ENCODE data around the gene KCNMA1. TPM values are rescaled to one million over a fixed set of nuclear protein-coding genes. Genes with fewer than 3 reads are reported as not detected.

Gene KCNMA1
- total RNA-seq, 1 experiment from 2014 or later, result 0.08 TPM

DNA sequence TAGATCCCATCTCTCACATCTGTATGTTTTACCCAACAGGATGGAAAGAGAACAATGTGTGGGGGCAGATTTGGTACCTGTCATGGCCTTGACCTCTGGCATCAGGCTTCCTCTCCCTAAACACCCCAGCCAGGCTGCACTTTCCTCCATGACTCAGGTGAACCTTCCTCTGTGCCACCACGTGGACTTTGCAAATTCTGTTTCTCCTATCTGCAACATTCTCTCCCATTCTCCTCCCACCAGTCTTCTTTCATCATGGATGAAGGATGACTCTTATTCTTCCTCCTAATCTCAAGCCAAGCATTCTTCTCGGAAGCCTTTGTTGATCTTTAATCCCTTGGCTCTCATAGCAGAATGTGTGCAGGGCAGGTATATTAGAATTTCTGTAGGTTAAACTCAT is 355.4 kb downstream of the KCNMA1 start:
- DNase-seq (ENCODE audit: low spot score), result no peak

DNA sequence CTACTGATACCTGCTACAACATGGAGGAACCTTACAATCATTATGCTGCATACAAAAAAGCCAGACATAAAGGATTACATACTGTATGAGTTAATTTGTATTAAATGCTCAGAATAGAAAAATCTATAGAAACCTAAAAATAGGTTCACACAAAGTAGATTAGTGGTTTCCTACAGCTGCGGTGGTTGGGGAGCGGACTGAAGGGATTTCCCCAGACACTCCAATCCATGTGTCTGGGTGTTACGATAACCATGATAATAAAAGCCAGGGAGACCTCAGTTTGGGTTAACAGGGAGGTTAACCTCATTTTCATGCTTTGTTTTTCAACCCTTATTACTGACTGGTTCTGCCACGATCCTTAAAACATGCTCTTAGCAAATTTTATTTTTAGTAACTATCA is 355.9 kb downstream of the KCNMA1 start:
- no peak for DNase-seq (ENCODE audit: low spot score)

GRCh38 chr10:77279207-77279606 is 358.4 kb downstream of the KCNMA1 start:
- no peak for DNase-seq (ENCODE audit: low spot score)

GRCh38 chr10:77274046-77274795 is 363.4 kb downstream of the KCNMA1 start:
- DNase-seq (ENCODE audit: low spot score), result no peak

GRCh38 chr10:77269163-77269562 is 368.4 kb downstream of the KCNMA1 start:
- no peak for DNase-seq (ENCODE audit: low spot score)

- DNase-seq (ENCODE audit: low spot score), result no peak
Measured at GRCh38 chr10:77268721-77269120, 368.9 kb downstream of the KCNMA1 start.

GRCh38 chr10:77267703-77268675 is 369.6 kb downstream of the KCNMA1 start:
- DNase-seq (ENCODE audit: low spot score), result no peak

DNA sequence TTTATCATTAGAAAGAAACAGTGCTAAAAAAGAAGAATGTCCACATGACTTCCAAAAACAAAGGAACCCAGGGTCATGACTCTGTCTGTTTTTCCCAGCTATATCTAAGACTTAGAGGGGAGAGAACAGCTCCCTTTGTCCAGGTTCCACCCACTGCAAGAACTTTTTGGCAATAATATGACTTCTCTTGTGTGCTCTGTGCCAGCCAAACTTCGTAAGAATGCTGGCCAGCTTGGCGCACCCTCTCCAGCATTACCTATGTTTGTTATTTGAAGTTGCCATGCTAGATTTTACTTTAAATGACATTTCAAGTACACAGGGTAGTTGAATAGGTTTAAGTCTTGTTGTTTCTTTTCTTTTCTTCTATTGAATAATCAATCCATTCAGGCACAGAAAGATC is 371.4 kb downstream of the KCNMA1 start:
- no peak for DNase-seq (ENCODE audit: low spot score)

GRCh38 chr10:77264527-77264926 is 373.1 kb downstream of the KCNMA1 start:
- DNase-seq (ENCODE audit: low spot score), result no peak

DNA sequence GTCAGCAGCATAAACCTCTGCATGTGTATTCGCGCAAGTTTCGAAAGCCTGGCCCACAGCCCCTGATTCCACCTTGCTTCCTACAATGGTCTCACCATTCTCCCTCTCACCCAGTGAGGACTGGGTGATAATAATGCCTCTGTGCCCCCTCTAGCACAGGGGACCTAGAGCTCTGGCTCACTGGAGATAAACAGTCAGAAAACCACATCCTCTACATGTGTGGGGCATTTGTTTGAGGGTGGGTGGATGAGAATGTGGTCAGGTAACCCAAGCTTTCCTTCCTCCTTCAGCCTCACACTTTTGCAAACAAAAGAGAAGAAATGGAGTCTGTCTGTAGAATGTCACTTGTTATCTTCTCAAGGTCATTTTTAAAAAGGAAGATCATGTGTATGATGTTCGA is 373.5 kb downstream of the KCNMA1 start:
- no peak for DNase-seq (ENCODE audit: low spot score)

- DNase-seq (ENCODE audit: low spot score), result no peak
Measured at GRCh38 chr10:77263700-77264099, 373.9 kb downstream of the KCNMA1 start.

DNA sequence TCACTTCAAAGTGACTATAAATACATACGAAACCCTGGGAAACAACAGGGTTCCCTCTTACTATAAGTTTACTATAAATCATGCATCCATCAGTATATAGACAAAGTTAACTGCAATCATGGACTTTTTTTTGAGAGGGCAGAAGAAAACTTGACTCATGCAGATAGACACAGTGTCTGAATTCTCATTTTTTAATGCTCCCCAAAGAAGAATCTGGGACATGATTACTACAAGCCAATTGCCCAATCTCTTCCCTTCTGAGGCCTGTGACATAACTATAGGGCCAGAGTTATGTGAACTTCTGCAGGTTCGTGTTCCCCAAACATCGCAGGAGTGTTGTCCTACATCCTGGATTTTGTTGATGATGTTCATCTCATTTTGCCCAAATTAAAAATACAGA is 376.5 kb downstream of the KCNMA1 start:
- DNase-seq (ENCODE audit: low spot score), result no peak

GRCh38 chr10:77259171-77259874 is 378.3 kb downstream of the KCNMA1 start:
- no peak for DNase-seq (ENCODE audit: low spot score)

- no peak for DNase-seq (ENCODE audit: low spot score)
Measured at GRCh38 chr10:77256346-77256745, 381.3 kb downstream of the KCNMA1 start.

DNA sequence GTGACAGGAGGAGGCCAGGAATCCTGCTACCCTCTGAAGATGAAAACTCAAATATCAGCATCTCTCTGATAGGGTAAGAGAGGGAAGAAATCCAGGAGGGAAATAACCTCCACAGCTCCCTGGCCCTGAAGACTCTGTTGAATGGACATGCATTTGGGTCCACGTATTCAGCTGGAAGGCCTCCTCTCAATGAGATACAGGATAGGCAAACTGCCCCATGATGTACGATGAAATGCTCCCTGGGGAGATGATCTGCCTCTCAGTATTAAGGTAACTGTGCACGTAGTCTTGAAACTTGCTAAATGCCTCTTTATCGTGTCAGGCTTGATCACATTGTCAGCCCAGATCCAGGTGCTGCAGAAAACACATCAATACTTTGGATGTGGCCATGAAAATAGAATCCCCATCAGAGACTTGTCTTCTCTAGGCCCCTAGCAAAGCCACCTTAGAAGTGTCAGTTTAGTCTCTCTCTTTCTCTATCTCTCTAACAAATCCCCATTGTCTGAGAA is 384.0 kb downstream of the KCNMA1 start:
- no peak for DNase-seq (ENCODE audit: low spot score)

DNA sequence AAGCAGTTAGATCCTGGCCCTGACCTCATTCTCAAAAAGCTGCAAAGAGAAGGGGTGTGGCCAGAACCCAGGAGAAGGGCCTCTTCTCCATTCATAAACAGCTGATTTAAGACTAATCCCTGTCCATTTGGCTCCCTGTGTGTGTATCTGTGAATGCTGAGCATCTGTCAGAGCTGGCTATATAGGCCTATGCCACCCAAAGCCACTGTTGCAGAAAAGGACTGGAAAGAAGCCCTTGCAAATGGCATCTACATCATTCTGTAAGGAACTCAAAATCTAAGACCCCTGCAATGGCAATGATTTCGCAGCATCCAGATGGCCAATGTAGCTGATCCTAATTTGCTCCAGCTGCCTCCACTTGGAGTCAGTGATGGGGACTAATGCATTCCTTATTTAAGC is 384.5 kb downstream of the KCNMA1 start:
- no peak for DNase-seq (ENCODE audit: low spot score)

- DNase-seq (ENCODE audit: low spot score), result no peak
Measured at GRCh38 chr10:77252380-77253146, 385.0 kb downstream of the KCNMA1 start.

GRCh38 chr10:77251297-77252013 is 386.2 kb downstream of the KCNMA1 start:
- peak; percentile 25 for DNase-seq (ENCODE audit: low spot score)

DNA sequence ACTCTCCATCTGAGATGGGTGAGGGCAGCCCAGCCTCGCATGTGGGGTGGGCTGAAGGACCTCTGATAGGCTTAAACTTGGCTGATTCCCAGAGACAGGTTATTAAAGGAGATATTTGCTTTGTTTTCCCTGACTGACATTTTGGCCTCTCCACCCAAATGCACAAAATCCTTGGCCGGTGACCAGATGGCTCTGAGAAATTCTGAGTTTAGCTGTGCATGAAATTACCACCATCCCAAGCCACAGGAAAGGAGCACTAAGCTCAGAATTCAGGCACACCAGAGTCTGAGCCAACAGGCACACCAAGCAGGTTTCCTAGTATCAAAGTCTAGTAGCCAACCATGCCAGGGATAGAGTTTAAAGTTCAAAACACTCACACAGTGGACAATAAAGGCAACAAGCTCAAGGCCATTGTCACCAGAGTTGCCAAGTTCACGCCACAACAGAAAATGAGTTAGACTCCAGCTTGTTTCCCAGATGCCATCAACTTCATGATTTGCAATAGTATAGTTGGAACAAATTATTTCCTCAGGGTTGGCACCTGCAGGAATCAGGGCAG is 387.6 kb downstream of the KCNMA1 start:
- DNase-seq (ENCODE audit: low spot score), result no peak
